AG09309 (cell line): ENCODE measurements around the gene TMPRSS4.

Experiments used
- DNase-seq: peaks from one replicate; pipeline ENCODE4 v3.0.0-alpha.2; 2010; ENCODE audit warnings: low read depth
- H3K4me3 ChIP-seq: 2 replicates; pipeline ENCODE4 v1.5.1; 2011; ENCODE audit warnings: mild to moderate bottlenecking, low read depth, low read length, moderate library complexity; ENCODE audit not compliant: control insufficient read depth
- CTCF ChIP-seq: IDR thresholded peaks from 2 replicates; pipeline ENCODE4 v1.5.1; 2011; ENCODE audit warnings: mild to moderate bottlenecking, low read depth, low read length, inconsistent platforms; ENCODE audit not compliant: insufficient read depth, control insufficient read depth; ENCODE audit errors: missing control alignments

The TMPRSS4 gene

GRCh38 chr11:118076754-118077281 lies at the start of gene TMPRSS4:
Gene TMPRSS4, plus strand, starts transcription at chr11:118077078. Its CDS starts 225 bp downstream, at chr11:118077303.
- no peak within 1 kb of the TSS for H3K4me3 ChIP-seq
- DNase-seq = no peak
- TF ChIP-seq CTCF = no peak

- no peak for TF ChIP-seq CTCF
- no peak overlapping the region for H3K4me3 ChIP-seq
- DNase-seq = no peak
Measured at GRCh38 chr11:118027694-118028093, 49.2 kb upstream of the TMPRSS4 start.

- TF ChIP-seq CTCF = no peak
- H3K4me3 ChIP-seq = no peak overlapping the region
- no peak for DNase-seq
Measured at GRCh38 chr11:118028626-118029025, 48.3 kb upstream of the TMPRSS4 start.

GRCh38 chr11:118033443-118033842 lies 43.4 kb upstream of the TMPRSS4 start:
- DNase-seq = no peak
- H3K4me3 ChIP-seq = no peak overlapping the region
- TF ChIP-seq CTCF = no peak

GRCh38 chr11:118042141-118042540 lies 34.7 kb upstream of the TMPRSS4 start:
- no peak overlapping the region for H3K4me3 ChIP-seq
- TF ChIP-seq CTCF = no peak
- no peak for DNase-seq

GRCh38 chr11:118042796-118043195 lies 34.1 kb upstream of the TMPRSS4 start:
- no peak for TF ChIP-seq CTCF
- DNase-seq = no peak
- H3K4me3 ChIP-seq = no peak overlapping the region

- TF ChIP-seq CTCF = no peak
- no peak overlapping the region for H3K4me3 ChIP-seq
- DNase-seq = no peak
Measured at GRCh38 chr11:118045191-118045590, 31.7 kb upstream of the TMPRSS4 start.
